Endothelial cell (in vitro differentiated cells): ENCODE results near the gene STK4. TPM values are rescaled to one million over a fixed set of nuclear protein-coding genes. Genes with fewer than 3 reads are reported as not detected.

Experiments
- DNase-seq: peaks from one replicate; pipeline ENCODE4 v3.0.0; 2021; ENCODE audit warnings: low spot score
- H3K27ac Mint-ChIP-seq: one replicate; pipeline ENCODE4 v1.8.0; 2021; ENCODE audit warnings: mixed read lengths, inconsistent platforms; ENCODE audit not compliant: unreplicated experiment
- H3K27me3 Mint-ChIP-seq: one replicate; pipeline ENCODE4 v1.8.0; 2021; ENCODE audit warnings: mild to moderate bottlenecking, moderate library complexity, mixed read lengths, inconsistent platforms; ENCODE audit not compliant: unreplicated experiment
- H3K36me3 Mint-ChIP-seq: one replicate; pipeline ENCODE4 v1.8.0; 2021; ENCODE audit warnings: mild to moderate bottlenecking, low read depth, mixed read lengths, inconsistent platforms; ENCODE audit not compliant: unreplicated experiment
- H3K4me1 Mint-ChIP-seq: one replicate; pipeline ENCODE4 v1.8.0; 2021; ENCODE audit warnings: mild to moderate bottlenecking, mixed read lengths, inconsistent platforms; ENCODE audit not compliant: unreplicated experiment
- H3K4me3 Mint-ChIP-seq: one replicate; pipeline ENCODE4 v1.8.0; 2021; ENCODE audit warnings: mild to moderate bottlenecking, mixed read lengths, inconsistent platforms; ENCODE audit not compliant: unreplicated experiment
- H3K9me3 Mint-ChIP-seq: one replicate; pipeline ENCODE4 v1.8.0; 2021; ENCODE audit warnings: mixed read lengths, inconsistent platforms; ENCODE audit not compliant: unreplicated experiment
- CTCF ChIP-seq: fragments of 200-600 bp; sonication (generic); IDR thresholded peaks from one replicate; pipeline ENCODE4 v1.5.0; 2021; ENCODE audit warnings: antibody characterized with exemption; ENCODE audit not compliant: unreplicated experiment
- total RNA-seq: library from RNA; stranded (reverse); fragmentation: NEBNext Ultra II Directional; extraction: Animal tissue kit (Norgen Biotek cat#: 25700); gene quantifications from one replicate; pipeline ENCODE4 v1.2.1, GENCODE V29; 2021; ENCODE audit not compliant: unreplicated experiment

Gene STK4
- total RNA-seq, 1 donor from 2014 or later = 34.1 TPM

GRCh38 chr20:45055056-45055455, 88.7 kb downstream of the STK4 start:
- Mint-ChIP-seq H3K4me1 (peaks cover 1% of the 10 kb centered on the region), H3K27ac (no peak overlapping the region), H3K36me3 (peaks cover 5% of the 10 kb centered on the region), H3K27me3 (no peaks in the 10 kb centered on the region), H3K4me3 (no peak overlapping the region), H3K9me3 (no peaks in the 10 kb centered on the region)
- no peak for DNase-seq
- TF ChIP-seq CTCF = no peak

DNA sequence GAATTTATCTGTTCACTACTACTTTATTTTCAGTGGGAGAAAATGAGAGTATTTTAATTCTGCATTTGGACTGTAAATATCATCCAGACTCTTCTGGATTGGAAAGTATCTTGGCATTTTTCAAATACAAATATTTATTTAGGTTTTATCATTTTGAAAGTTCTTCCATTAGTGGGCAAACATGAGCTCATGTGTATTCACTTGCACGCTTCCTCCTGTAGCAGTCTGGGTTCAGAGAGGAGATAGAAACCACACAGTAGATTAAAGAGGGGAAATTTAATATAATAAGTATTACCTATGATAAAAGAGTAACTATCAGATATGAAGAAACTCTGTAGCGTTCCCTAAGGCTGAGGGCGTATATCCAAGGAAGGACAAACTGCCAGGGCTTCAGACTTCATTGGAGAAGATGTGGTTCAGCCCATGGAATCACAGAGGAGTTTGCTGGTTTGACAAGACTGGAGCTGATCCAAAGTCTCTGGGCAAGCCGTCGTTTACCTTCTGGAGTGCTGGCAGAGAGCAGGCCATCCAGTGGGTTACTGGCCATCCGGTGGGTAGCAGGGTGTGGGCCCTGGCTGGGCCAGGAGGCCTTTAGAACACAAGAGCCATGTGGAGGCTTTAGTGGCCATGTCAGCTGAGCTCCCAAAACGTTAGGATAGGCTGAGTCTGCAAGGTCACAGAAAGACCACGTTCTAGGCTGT, 90.3 kb downstream of the STK4 start:
- no peak overlapping the region for H3K27ac Mint-ChIP-seq
- no peak for DNase-seq
- no peak overlapping the region for H3K4me3 Mint-ChIP-seq
- no peaks in the 10 kb centered on the region for H3K4me1 Mint-ChIP-seq
- peaks cover 5% of the 10 kb centered on the region for H3K36me3 Mint-ChIP-seq
- H3K9me3 Mint-ChIP-seq = no peaks in the 10 kb centered on the region
- no peak for TF ChIP-seq CTCF
- peaks cover 1% of the 10 kb centered on the region for H3K27me3 Mint-ChIP-seq

GRCh38 chr20:45058168-45058850, 92.0 kb downstream of the STK4 start:
- no peak for TF ChIP-seq CTCF
- no peak overlapping the region for H3K4me3 Mint-ChIP-seq
- no peak overlapping the region for H3K27ac Mint-ChIP-seq
- no peaks in the 10 kb centered on the region for H3K9me3 Mint-ChIP-seq
- no peak for DNase-seq
- H3K4me1 Mint-ChIP-seq = no peaks in the 10 kb centered on the region
- peaks cover 1% of the 10 kb centered on the region for H3K27me3 Mint-ChIP-seq
- peaks cover 6% of the 10 kb centered on the region for H3K36me3 Mint-ChIP-seq

DNA sequence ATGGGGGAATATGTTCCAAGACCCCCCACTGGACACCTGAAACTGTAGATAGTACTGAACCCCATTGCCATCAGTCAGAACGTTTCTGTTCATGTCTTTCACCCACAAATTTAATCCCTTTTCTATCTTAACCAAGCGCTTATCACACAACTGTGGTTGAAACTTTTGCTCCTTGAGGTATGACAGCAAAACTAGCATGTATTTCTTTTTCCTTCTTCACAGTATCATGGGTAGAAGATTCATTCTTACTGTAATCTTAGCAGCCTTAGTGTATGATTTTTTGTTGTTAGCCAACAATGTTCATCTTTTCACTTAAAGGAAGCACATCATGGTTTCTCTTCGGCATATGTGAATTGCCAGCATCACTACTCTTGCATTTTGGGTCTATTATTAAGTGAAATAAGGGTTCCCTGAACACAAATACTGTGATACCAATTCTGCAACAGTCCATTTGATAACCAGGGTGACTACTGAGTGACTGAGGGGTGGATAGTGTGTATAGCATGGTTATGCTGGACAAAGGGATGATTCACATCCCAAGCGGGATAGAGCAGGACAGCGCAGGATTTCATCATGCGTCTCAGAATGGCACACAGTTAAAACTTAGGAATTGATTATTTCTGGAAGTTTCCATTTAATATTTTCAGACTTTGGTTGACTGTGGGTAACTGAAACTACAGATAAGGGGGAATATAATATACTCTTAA, 92.9 kb downstream of the STK4 start:
- DNase-seq = no peak

More for the DNA sequence above, 92.9 kb downstream of the STK4 start:
- peaks cover 1% of the 10 kb centered on the region for H3K27me3 Mint-ChIP-seq
- H3K9me3 Mint-ChIP-seq = no peaks in the 10 kb centered on the region
- H3K4me3 Mint-ChIP-seq = no peak overlapping the region
- H3K27ac Mint-ChIP-seq = no peak overlapping the region
- peaks cover 2% of the 10 kb centered on the region for H3K36me3 Mint-ChIP-seq
- TF ChIP-seq CTCF = no peak
- H3K4me1 Mint-ChIP-seq = no peaks in the 10 kb centered on the region
